RWPE1 (cell line): Measurements from ENCODE around the gene SPARCL1.
"Not testable (repeated sequence)": the region's sequence is repeated elsewhere in the genome, so short reads cannot be mapped to it uniquely, and the experiment has no call there.

Experiments used
- CTCF ChIA-PET: fragments of 350-600 bp; sonication (Branson Sonifier 250); formaldehyde crosslinking; extraction: SDS; loops from one replicate; lab custom pipeline; 2021; lab: Yijun Ruan, JAX
- POLR2A ChIA-PET: fragments of 400-600 bp; formaldehyde crosslinking; extraction: SDS; loops from one replicate; lab custom pipeline; 2020; ENCODE audit warnings: antibody characterized with exemption; ENCODE audit not compliant: low non-redundant PET; lab: Yijun Ruan, JAX
- DNase-seq: peaks from one replicate; pipeline ENCODE4 v3.0.0; 2012; ENCODE audit warnings: low spot score
- H3K27ac ChIP-seq: fragments of 450-650 bp; 2 replicates; pipeline ENCODE4 v1.5.1; 2017
- TF ChIP-seq, protein P1 (sequence below): fragments of 450-650 bp; conservative IDR thresholded peaks from 2 replicates; pipeline ENCODE4 v1.5.1; 2017; ENCODE audit warnings: low read depth, mild to moderate bottlenecking

SPARCL1 gene

DNA sequence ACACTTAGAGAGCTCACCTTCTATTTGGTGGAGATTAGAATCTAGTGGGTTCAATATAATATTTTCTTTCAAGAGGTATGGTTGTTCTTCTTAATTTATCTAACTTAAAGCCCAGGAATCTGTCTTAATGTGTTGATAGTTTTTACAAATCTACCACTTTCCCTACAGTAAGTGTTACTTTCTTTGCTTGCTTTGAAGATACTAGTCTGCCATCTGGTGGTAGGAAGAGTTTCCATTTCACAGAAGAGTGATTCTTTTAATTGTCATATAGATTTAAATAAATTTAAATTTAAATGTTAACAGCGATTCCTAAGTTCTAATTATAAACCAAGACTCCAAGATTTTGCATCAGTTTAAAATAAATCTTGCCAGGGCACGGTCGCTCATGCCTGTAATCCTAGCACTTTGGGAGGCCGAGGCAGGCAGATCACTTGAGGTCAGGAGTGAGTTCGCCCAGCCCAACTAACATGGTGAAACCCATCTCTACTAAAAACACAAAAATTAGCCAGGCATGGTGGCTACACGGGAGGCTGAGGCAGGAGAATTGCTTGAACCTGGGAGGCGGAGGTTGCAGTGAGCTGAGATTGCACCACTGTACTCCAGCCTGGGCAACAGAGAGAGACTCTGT, 63.3 kb downstream of the SPARCL1 start:
- TF ChIP-seq, protein P1, sequence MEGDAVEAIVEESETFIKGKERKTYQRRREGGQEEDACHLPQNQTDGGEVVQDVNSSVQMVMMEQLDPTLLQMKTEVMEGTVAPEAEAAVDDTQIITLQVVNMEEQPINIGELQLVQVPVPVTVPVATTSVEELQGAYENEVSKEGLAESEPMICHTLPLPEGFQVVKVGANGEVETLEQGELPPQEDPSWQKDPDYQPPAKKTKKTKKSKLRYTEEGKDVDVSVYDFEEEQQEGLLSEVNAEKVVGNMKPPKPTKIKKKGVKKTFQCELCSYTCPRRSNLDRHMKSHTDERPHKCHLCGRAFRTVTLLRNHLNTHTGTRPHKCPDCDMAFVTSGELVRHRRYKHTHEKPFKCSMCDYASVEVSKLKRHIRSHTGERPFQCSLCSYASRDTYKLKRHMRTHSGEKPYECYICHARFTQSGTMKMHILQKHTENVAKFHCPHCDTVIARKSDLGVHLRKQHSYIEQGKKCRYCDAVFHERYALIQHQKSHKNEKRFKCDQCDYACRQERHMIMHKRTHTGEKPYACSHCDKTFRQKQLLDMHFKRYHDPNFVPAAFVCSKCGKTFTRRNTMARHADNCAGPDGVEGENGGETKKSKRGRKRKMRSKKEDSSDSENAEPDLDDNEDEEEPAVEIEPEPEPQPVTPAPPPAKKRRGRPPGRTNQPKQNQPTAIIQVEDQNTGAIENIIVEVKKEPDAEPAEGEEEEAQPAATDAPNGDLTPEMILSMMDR, result peak; percentile 66
- H3K27ac ChIP-seq, result no peak overlapping the region
- ChIA-PET POLR2A (no interaction called here), CTCF (interaction anchor here (1.8 to 3.0 kb wide), 2 partner anchors 90 to 113 kb away, joined by 11 to 13 read pairs; no protein-coding TSS in a partner anchor)
- peak; percentile 20 for DNase-seq

DNA sequence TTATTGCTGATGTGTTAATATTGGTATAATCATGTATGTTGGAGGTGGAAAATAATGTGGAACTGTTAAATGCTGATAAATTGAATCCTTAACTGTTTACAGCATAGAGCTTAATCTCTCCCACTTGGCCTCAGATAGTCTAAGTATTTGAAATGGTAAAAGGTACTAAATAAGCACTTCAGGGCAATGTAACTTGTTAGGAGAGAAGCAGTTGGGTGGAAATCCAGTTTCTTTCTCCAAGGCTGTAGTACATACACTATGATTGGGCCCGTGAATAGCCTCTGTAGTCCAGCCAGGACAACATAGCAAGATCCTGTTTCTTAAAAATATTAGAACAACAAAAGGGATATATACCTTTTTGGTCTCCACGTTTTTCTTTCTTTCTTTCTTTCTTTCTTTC, 67.1 kb downstream of the SPARCL1 start:
- ChIA-PET CTCF (no interaction called here), POLR2A (no interaction called here)
- no peak overlapping the region for H3K27ac ChIP-seq
- no peak for DNase-seq
- TF ChIP-seq, protein P1, result no peak

DNA sequence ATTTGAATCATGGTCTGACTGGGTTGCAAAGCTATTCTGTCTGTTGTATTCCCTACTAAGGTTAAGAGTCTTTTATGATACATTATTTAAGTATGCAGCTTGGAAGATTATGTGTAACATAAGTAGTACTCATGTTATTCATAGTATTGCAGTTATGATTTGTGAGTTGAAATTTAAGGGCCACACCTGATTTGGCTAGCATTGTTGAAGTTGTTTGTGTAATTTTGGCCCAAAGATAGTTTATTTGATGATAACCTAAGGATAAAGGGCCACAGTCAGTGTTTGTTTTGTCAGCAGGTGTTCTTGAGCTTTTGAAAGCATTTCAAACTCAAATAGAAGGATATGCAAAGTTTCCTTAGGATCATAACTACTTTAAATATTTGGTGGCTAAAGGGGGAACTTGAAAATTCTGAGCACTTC, 67.9 kb downstream of the SPARCL1 start:
- CTCF ChIA-PET, result interaction anchor here (0.5 kb wide), 1 partner anchor 39 kb away, joined by 3 read pairs; no protein-coding TSS in a partner anchor
- POLR2A ChIA-PET, result no interaction called here
- H3K27ac ChIP-seq, result no peak overlapping the region

DNA sequence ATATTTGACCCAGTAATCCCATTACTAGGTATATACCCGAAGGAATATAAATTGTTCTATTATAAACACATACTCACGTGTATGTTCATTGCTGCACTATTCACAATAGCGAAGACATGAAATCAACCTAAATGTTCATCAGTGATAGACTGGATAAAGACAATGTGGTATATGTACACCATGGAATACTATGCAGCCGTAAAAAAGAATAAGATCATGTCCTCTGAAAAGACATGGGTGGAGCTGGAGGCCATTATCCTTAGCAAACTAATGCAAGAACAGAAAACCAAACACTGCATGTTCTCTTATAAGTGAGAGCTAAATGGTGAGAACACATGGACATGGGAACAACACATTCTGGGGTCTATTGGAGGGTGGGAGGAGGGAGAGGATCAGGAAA, 70.3 kb downstream of the SPARCL1 start:
- CTCF ChIA-PET, result no interaction called here
- TF ChIP-seq, protein P1, result no peak
- POLR2A ChIA-PET, result no interaction called here

More for the DNA sequence above, 67.9 kb downstream of the SPARCL1 start:
- TF ChIP-seq, protein P1, result no peak
- peak; percentile 10 for DNase-seq

DNA sequence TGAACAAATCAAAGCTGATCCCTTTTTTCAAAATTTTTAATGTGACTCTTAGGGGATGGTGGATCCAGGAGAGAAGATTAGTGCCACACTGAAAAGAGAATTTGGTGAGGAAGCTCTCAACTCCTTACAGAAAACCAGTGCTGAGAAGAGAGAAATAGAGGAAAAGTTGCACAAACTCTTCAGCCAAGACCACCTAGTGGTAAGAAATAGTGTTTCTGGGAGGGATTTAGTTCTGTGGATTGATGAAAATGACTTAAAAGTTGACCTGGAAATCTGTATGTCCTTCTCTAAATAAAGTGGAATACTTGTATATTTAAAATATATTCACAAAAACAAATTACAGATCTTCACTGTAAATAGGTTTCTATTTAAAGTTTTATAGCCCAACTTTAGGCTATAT, 77.6 kb downstream of the SPARCL1 start:
- no peak overlapping the region for H3K27ac ChIP-seq
- peak; percentile 2 for DNase-seq
- ChIA-PET POLR2A (no interaction called here), CTCF (no interaction called here)
- TF ChIP-seq, protein P1, result no peak

More for the DNA sequence above, 70.3 kb downstream of the SPARCL1 start:
- DNase-seq, result no peak
- no peak overlapping the region for H3K27ac ChIP-seq

DNA sequence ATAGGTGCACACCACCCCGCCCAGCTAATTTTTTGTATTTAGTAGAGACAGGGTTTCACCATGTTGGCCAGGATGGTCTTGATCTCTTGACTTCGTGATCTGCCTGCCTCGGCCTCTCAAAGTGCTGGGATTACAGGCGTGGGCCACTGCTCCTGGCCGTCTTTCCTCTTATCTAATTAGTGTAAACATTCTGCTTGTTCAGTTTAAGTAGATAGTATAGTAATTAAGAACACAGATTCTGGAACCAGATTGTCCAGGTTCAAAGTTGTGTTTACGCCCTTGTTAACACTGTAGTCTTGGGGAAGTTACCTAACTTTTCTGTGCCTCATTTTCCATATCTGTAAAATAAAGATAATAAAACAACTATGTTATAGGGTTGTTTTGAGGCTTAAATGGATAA, 82.8 kb downstream of the SPARCL1 start:
- DNase-seq, CTCF ChIA-PET, H3K27ac ChIP-seq, POLR2A ChIA-PET: not testable (repeated sequence)

DNA sequence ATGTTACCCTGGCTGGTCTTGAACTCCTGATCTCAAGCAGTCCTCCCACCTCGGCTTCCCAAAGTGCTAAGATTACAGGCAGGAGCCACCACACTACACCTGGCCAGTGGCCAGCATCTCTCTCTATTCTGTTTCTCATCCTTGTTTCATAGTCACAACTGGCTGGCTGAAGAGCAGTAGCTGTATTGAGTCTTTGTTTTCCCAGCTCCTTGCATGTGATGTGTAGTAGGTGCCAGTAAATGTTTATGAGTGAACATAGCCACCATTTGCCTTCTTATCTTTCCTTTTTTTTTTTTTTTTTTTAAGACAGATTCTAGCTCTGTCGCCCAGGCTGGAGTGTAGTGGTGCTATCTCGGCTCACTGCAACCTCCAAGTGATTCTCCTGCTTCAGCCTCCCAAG, 83.2 kb downstream of the SPARCL1 start:
- TF ChIP-seq, protein P1, result no peak
- H3K27ac ChIP-seq, result no peak overlapping the region
- CTCF ChIA-PET, result interaction anchor here (0.6 kb wide), 1 partner anchor 233 kb away, joined by 4 read pairs; no protein-coding TSS in a partner anchor
- no peak for DNase-seq
- POLR2A ChIA-PET, result no interaction called here
